HL-60 (cell line): ENCODE measurements around the gene FANCE.

Experiments
- DNase-seq, 2 experiments: peaks; one replicate each; pipeline ENCODE4 v3.0.0-alpha.2; 2010 to 2020; ENCODE audit warnings: low read depth in 1 of 2, low spot score in 1 of 2
- H3K27ac ChIP-seq: fragments of 250-450 bp; sonication (Bioruptor Pico); replicated peaks from 2 replicates; pipeline ENCODE4 v1.5.1; 2020; ENCODE audit warnings: mild to moderate bottlenecking, moderate library complexity
- H3K27me3 ChIP-seq: fragments of 250-450 bp; sonication (Bioruptor Pico); 2 replicates; pipeline ENCODE4 v1.5.1; 2021; ENCODE audit warnings: mild to moderate bottlenecking, moderate library complexity; ENCODE audit not compliant: insufficient read depth, poor library complexity, severe bottlenecking
- H3K4me3 ChIP-seq: replicated peaks from 2 replicates; pipeline ENCODE4 v1.5.1; 2011; ENCODE audit warnings: mild to moderate bottlenecking, control low read depth, low read length; ENCODE audit not compliant: insufficient read depth
- CTCF ChIP-seq: IDR thresholded peaks from one replicate; pipeline ENCODE4 v1.5.1; 2011; ENCODE audit warnings: low read length, control low read depth, inconsistent platforms; ENCODE audit not compliant: insufficient read depth
- GABPA ChIP-seq: IDR thresholded peaks from 2 replicates; pipeline ENCODE4 v1.6.1; 2012; ENCODE audit warnings: low read depth
- POLR2AphosphoS5 ChIP-seq: IDR thresholded peaks from 2 replicates; pipeline ENCODE4 v1.6.1; 2012; ENCODE audit warnings: low read depth
- SPI1 ChIP-seq: IDR thresholded peaks from 2 replicates; pipeline ENCODE4 v1.6.1; 2012; ENCODE audit warnings: low read depth, mild to moderate bottlenecking, borderline replicate concordance
- TF ChIP-seq, protein P1 (sequence below): IDR thresholded peaks from 2 replicates; pipeline ENCODE4 v1.6.1; 2012; ENCODE audit warnings: low read depth; ENCODE audit not compliant: insufficient replicate concordance

FANCE gene

GRCh38 chr6:35507221-35507620 lies 55.1 kb downstream of the FANCE start:
- H3K27ac ChIP-seq: no peak overlapping the region
- no peak for DNase-seq
- TF ChIP-seq POLR2AphosphoS5 (no peak), GABPA (no peak)
- H3K4me3 ChIP-seq: no peak overlapping the region
- peaks cover 14% of the 10 kb centered on the region for H3K27me3 ChIP-seq

DNA sequence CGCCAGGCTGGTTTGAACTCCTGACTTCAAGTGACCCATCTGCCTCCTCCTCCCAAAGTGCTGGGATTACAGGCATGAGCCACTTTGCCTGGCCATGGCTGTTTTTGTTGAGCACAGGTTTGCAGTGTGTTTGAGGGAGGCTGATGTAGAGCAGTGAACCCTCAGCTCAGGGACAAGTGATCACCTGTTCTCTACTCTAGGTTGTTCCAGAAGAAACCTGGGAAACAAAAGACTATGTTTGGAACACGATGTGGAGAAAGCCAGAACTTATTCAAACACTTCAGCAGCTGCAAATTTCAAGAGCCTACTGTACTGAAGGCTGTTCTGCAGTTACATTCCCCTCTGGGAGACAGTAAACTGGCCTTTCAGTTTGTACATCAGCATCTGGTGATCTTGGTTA lies 55.9 kb downstream of the FANCE start:
- Histone ChIP-seq H3K27me3 (peaks cover 10% of the 10 kb centered on the region), H3K27ac (no peak overlapping the region), H3K4me3 (no peak overlapping the region)
- TF ChIP-seq, protein P1, sequence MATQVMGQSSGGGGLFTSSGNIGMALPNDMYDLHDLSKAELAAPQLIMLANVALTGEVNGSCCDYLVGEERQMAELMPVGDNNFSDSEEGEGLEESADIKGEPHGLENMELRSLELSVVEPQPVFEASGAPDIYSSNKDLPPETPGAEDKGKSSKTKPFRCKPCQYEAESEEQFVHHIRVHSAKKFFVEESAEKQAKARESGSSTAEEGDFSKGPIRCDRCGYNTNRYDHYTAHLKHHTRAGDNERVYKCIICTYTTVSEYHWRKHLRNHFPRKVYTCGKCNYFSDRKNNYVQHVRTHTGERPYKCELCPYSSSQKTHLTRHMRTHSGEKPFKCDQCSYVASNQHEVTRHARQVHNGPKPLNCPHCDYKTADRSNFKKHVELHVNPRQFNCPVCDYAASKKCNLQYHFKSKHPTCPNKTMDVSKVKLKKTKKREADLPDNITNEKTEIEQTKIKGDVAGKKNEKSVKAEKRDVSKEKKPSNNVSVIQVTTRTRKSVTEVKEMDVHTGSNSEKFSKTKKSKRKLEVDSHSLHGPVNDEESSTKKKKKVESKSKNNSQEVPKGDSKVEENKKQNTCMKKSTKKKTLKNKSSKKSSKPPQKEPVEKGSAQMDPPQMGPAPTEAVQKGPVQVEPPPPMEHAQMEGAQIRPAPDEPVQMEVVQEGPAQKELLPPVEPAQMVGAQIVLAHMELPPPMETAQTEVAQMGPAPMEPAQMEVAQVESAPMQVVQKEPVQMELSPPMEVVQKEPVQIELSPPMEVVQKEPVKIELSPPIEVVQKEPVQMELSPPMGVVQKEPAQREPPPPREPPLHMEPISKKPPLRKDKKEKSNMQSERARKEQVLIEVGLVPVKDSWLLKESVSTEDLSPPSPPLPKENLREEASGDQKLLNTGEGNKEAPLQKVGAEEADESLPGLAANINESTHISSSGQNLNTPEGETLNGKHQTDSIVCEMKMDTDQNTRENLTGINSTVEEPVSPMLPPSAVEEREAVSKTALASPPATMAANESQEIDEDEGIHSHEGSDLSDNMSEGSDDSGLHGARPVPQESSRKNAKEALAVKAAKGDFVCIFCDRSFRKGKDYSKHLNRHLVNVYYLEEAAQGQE: no peak
- TF ChIP-seq POLR2AphosphoS5 (no peak), GABPA (no peak), CTCF (no peak), SPI1 (no peak)
- DNase-seq: no peak

DNA sequence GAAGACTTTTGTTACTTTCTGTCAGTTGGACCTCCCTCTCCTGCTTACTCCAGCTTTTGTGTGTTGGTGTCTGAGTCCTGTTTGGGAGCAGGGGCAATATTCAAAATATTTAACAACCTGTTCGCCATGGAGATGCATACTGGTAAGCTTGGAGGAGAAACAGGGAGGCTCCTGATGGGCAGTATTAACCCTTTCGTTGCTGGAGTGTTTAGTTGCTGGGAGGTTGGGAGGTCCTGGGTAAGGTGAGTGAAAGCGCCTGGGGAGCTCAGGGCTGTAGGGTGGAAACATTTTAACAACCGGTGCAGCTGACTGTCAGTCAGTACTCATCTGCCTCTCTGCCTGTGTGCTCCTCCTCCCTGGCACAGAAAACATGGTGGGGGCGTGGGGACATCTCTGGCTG lies 56.4 kb downstream of the FANCE start:
- Histone ChIP-seq H3K4me3 (no peak overlapping the region), H3K27ac (no peak overlapping the region), H3K27me3 (peaks cover 10% of the 10 kb centered on the region)
- DNase-seq: no peak
- TF ChIP-seq GABPA (no peak), SPI1 (no peak), CTCF (no peak), POLR2AphosphoS5 (no peak)
- TF ChIP-seq, protein P1: no peak

DNA sequence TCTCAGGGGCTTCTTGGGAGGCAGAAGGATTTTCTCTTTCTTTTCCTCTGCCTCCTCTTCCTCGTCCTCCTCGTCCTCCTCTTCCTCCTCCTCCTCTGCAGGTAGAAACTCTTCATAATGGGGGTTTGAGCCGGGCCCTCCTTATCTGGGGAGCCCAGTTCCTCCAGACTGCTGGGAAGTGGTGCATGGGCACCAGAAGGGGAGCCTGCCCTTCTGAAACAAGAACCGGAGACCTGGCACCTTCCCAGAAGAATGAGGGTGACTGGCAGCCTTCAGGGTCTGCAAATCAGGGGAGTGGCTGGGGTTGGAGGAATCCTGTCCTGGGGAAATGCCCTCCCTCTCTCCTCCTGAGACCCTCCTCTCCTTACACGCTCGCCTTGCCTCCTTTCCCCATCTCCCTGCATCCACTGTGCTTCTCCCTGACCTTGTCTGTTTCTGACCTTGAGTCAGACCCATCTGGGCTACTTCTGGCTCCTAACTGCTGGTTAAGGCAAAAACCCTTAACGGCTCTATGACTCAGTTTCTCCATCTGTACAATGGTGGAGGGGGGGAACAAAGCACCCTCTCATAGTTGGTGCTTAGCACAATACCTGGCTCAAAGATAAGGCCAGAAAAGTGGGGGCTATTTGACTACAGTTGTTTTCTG lies 58.9 kb downstream of the FANCE start:
- TF ChIP-seq GABPA: no peak
- no peak for TF ChIP-seq POLR2AphosphoS5
- TF ChIP-seq, protein P1: no peak
- TF ChIP-seq SPI1: no peak
- no peak for TF ChIP-seq CTCF
- Histone ChIP-seq H3K4me3 (no peak overlapping the region), H3K27me3 (peaks cover 10% of the 10 kb centered on the region), H3K27ac (no peak overlapping the region)
- DNase-seq: no peak
